CD14-positive monocyte (primary cell): ENCODE data around the gene NUP205. TPM values are rescaled to one million over a fixed set of nuclear protein-coding genes. Genes with fewer than 3 reads are reported as not detected.

Experiments
- DNase-seq, 3 donors: peaks; one replicate each; pipeline ENCODE4 v3.0.0-alpha.2; 2011 to 2022
- H2AFZ ChIP-seq: 2 replicates; pipeline ENCODE4 v1.6.0; 2012; ENCODE audit warnings: mild to moderate bottlenecking, low read depth, low read length, inconsistent platforms; ENCODE audit not compliant: insufficient read depth, poor library complexity, severe bottlenecking
- H3K27ac ChIP-seq, 2 donors: 1 replicate in 1 of 2; 2 replicates in 1 of 2; pipeline ENCODE4 v1.5.1; 2012 to 2013; ENCODE audit warnings: low read length in 2 of 2, control low read depth in 1 of 2, inconsistent platforms in 1 of 2, low read depth in 1 of 2, mild to moderate bottlenecking in 1 of 2
- H3K27me3 ChIP-seq, 2 donors: one replicate each; pipeline versions ENCODE4 v1.6.0 to v1.6.1; 2011 to 2013; ENCODE audit warnings: low read length in 2 of 2; ENCODE audit not compliant: control insufficient read depth in 2 of 2, insufficient read depth in 2 of 2
- H3K36me3 ChIP-seq, 2 donors: replicated peaks in 1 of 2; 1 replicate in 1 of 2; 2 replicates in 1 of 2; pipeline versions ENCODE4 v1.5.1 to v1.6.1; 2012 to 2013; ENCODE audit warnings: low read length in 2 of 2, control low read depth in 1 of 2, inconsistent platforms in 1 of 2, mild to moderate bottlenecking in 1 of 2; ENCODE audit not compliant: insufficient read depth in 2 of 2, control insufficient read depth in 1 of 2
- H3K4me1 ChIP-seq, 2 donors: 1 replicate in 1 of 2; 2 replicates in 1 of 2; pipeline versions ENCODE4 v1.5.1 to v1.6.1; 2012 to 2013; ENCODE audit warnings: low read length in 2 of 2, control low read depth in 1 of 2, inconsistent platforms in 1 of 2, mild to moderate bottlenecking in 1 of 2, moderate library complexity in 1 of 2; ENCODE audit not compliant: insufficient read depth in 2 of 2, control insufficient read depth in 1 of 2
- H3K4me2 ChIP-seq: replicated peaks from 2 replicates; pipeline ENCODE3; 2012; ENCODE audit warnings: low read length, moderate library complexity, mild to moderate bottlenecking; ENCODE audit not compliant: poor library complexity, severe bottlenecking; ENCODE audit errors: extremely low read depth
- H3K4me3 ChIP-seq, 3 experiments: fragments of 200-600 bp in 1 of 3; sonication (generic) in 1 of 3; replicated peaks in 1 of 3; 1 replicate in 2 of 3; 2 replicates in 1 of 3; pipeline ENCODE4 v1.5.1; 2011 to 2013; ENCODE audit warnings: low read length in 3 of 3, mild to moderate bottlenecking in 3 of 3, control low read depth in 2 of 3, low read depth in 2 of 3, inconsistent platforms in 1 of 3, moderate library complexity in 1 of 3
- H3K79me2 ChIP-seq: 2 replicates; pipeline ENCODE4 v1.6.0; 2012; ENCODE audit warnings: mild to moderate bottlenecking, control low read depth, inconsistent platforms, low read length, moderate library complexity; ENCODE audit not compliant: insufficient read depth
- H3K9ac ChIP-seq: 2 replicates; pipeline ENCODE4 v1.6.0; 2017; ENCODE audit warnings: low read length, mild to moderate bottlenecking; ENCODE audit not compliant: insufficient read depth, poor library complexity, severe bottlenecking
- H3K9me3 ChIP-seq, 2 donors: replicated peaks in 1 of 2; 1 replicate in 1 of 2; 2 replicates in 1 of 2; pipeline versions ENCODE4 v1.5.1 to v1.6.1; 2012 to 2013; ENCODE audit warnings: low read length in 2 of 2, control low read depth in 1 of 2; ENCODE audit not compliant: control insufficient read depth in 1 of 2, insufficient read depth in 1 of 2
- H4K20me1 ChIP-seq: 2 replicates; pipeline ENCODE4 v1.6.0; 2012; ENCODE audit warnings: mild to moderate bottlenecking, low read length, control low read depth, moderate library complexity; ENCODE audit not compliant: insufficient read depth
- H3K27ac Mint-ChIP-seq, 7 donors: one replicate each; pipeline ENCODE4 v1.8.0; 2020; ENCODE audit warnings: mild to moderate bottlenecking in 7 of 7, mixed read lengths in 7 of 7, moderate library complexity in 6 of 7, inconsistent platforms in 2 of 7
- H3K27me3 Mint-ChIP-seq, 3 donors: one replicate each; pipeline ENCODE4 v1.8.0; 2021 to 2022; ENCODE audit warnings: low read depth in 3 of 3, mild to moderate bottlenecking in 3 of 3, mixed read lengths in 3 of 3, moderate library complexity in 3 of 3, inconsistent platforms in 1 of 3
- H3K36me3 Mint-ChIP-seq, 2 donors: one replicate each; pipeline ENCODE4 v1.8.0; 2020; ENCODE audit warnings: mixed read lengths in 2 of 2, inconsistent platforms in 1 of 2, mild to moderate bottlenecking in 1 of 2
- H3K4me1 Mint-ChIP-seq: one replicate; pipeline ENCODE4 v1.8.0; 2020; ENCODE audit warnings: mild to moderate bottlenecking, mixed read lengths
- H3K4me3 Mint-ChIP-seq, 2 donors: one replicate each; pipeline ENCODE4 v1.8.0; 2020; ENCODE audit warnings: mild to moderate bottlenecking in 2 of 2, mixed read lengths in 2 of 2, moderate library complexity in 1 of 2
- H3K9me3 Mint-ChIP-seq, 7 donors: one replicate each; pipeline ENCODE4 v1.8.0; 2020 to 2022; ENCODE audit warnings: mixed read lengths in 7 of 7, mild to moderate bottlenecking in 6 of 7, moderate library complexity in 6 of 7, inconsistent platforms in 2 of 7
- CTCF ChIP-seq: fragments of 200-600 bp; IDR thresholded peaks from one replicate; pipeline ENCODE4 v1.8.0; 2022; ENCODE audit warnings: antibody characterized with exemption, mild to moderate bottlenecking
- WGBS: methylation state at CpG from one replicate; pipeline ENCODE4 v1.1.5; 2013; ENCODE audit warnings: missing lambda C conversion rate; ENCODE audit not compliant: insufficient coverage; 5-methylcytosine and 5-hydroxymethylcytosine counted together
- intact Hi-C, 2 donors: fragments of 100-400 bp; cut with micrococcal nuclease; formaldehyde crosslinking; loops; one replicate each; pipeline versions ENCODE4 v1.15.0 to v1.15.1; 2023
- polyA minus RNA-seq: library from RNA; depleted of rRNA, polyadenylated mRNA; stranded (reverse); fragments of >200 nt; gene quantifications from 2 replicates; pipeline ENCODE4 v1.2.3, GENCODE V29; 2012
- polyA plus RNA-seq, 3 donors: library from polyadenylated mRNA; depleted of rRNA in 1 of 3; unstranded in 2 of 3; stranded (reverse) in 1 of 3; fragments of 300-500 nt in 2 of 3; fragments of >200 nt in 1 of 3; fragmentation: Illumina TruSeq in 2 of 3; gene quantifications; 1 replicate in 2 of 3; 2 replicates in 1 of 3; pipeline ENCODE4 v1.2.3, GENCODE V29; 2012 to 2021
- total RNA-seq, 12 experiments: library from RNA in 1 of 12; stranded (reverse) in 1 of 12; fragments of 120-200 nt in 1 of 12; gene quantifications; one replicate each; pipeline ENCODE4 v1.2.4 and lab custom pipeline; 2013 to 2026; ENCODE audit warnings: mixed read lengths in 6 of 12, inconsistent platforms in 1 of 12

The NUP205 gene
- total RNA-seq (2013), result 28.3 TPM
- polyA plus RNA-seq, result 10 to 100 TPM; 10.9 to 15.2 (median 13.7) TPM
- polyA minus RNA-seq, result 13.4 and 14.4 TPM in 2 replicates
- total RNA-seq (lab: John Stamatoyannopoulos, UW), result 30.3 to 79.8 (median 40.7) reads per million in 11 experiments

- H4K20me1 ChIP-seq, result no peaks in the 10 kb centered on the region
- peak; percentile 73 to 77 (median 74) for DNase-seq
- Mint-ChIP-seq H3K27me3 (no peaks in the 10 kb centered on the region), H3K4me3 (no peak within 1 kb of the TSS), H3K27ac (no peak within 1 kb of the TSS), H3K36me3 (peaks cover 0 to under 1% of the 10 kb centered on the region in 2 donors), H3K9me3 (no peaks in the 10 kb centered on the region), H3K4me1 (peaks cover 26% of the 10 kb centered on the region)
- H3K79me2 ChIP-seq, result peaks cover 49% of the 10 kb centered on the region
- TF ChIP-seq CTCF, result no peak
- H3K36me3 ChIP-seq, result no peaks in the 10 kb centered on the region
- peak within 1 kb of the TSS; percentile 84 to 98 for H3K27ac ChIP-seq
- peaks cover 6 to 19% of the 10 kb centered on the region in 2 donors for H3K4me1 ChIP-seq
- under 1% methylated on average over 35 of the region's 38 CpGs for WGBS
- H3K4me3 ChIP-seq, result peak within 1 kb of the TSS; percentile 80 to 96 (median 89)
- H3K9ac ChIP-seq, result peak within 1 kb of the TSS; percentile 89
- peak within 1 kb of the TSS; percentile 98 for H2AFZ ChIP-seq
- H3K9me3 ChIP-seq, result no peaks in the 10 kb centered on the region
- intact Hi-C loops, result loop anchor here (2.0 to 5.0 kb wide), 2 partner anchors 47 to 420 kb away; partner anchors contain the start of genes CNOT4 (in 2 of the 2) and MTPN (in 1 of the 2)
- H3K4me2 ChIP-seq, result peak within 1 kb of the TSS; percentile 96
- no peaks in the 10 kb centered on the region for H3K27me3 ChIP-seq
Measured at GRCh38 chr7:135557455-135558336, at the start of gene NUP205. Gene NUP205 (plus strand): TSS chr7:135557917. CDS start chr7:135557945, 28 bp downstream.

GRCh38 chr7:135508883-135509588 is 48.7 kb upstream of the NUP205 start:
- H3K9me3 ChIP-seq, result no peaks in the 10 kb centered on the region
- WGBS, result 0% methylated on average over 10 of the region's 17 CpGs
- no peaks in the 10 kb centered on the region for H3K27me3 ChIP-seq
- H3K79me2 ChIP-seq, result peaks cover 55% of the 10 kb centered on the region
- Mint-ChIP-seq H3K27me3 (peaks cover 0 to 2% (median 0%) of the 10 kb centered on the region in 3 donors), H3K9me3 (no peaks in the 10 kb centered on the region), H3K27ac (no peak overlapping the region), H3K36me3 (peaks cover 0 to 4% of the 10 kb centered on the region in 2 donors), H3K4me3 (no peak overlapping the region), H3K4me1 (peaks cover 10% of the 10 kb centered on the region)
- peaks cover 38% of the 10 kb centered on the region for H4K20me1 ChIP-seq
- intact Hi-C loops, result loop anchor here in 1 of 2 donors (5.0 kb wide), 1 partner anchor 153 kb away; the partner anchor contains the start of gene STMP1
- no peak for TF ChIP-seq CTCF
- peak overlapping the region; percentile 98 for H3K9ac ChIP-seq
- peaks cover 0 to 5% of the 10 kb centered on the region in 2 donors for H3K36me3 ChIP-seq
- H3K4me3 ChIP-seq, result peak overlapping the region; percentile 82 to 99 (median 87)
- peak overlapping the region; percentile 95 for H2AFZ ChIP-seq
- peak overlapping the region; percentile 100 for H3K4me2 ChIP-seq
- peak overlapping the region; percentile 91 to 98 for H3K27ac ChIP-seq
- H3K4me1 ChIP-seq, result peaks cover 21 to 31% of the 10 kb centered on the region in 2 donors
- peak in 2 of 3 donors; percentile 36 to 49 for DNase-seq
